SK-N-MC (cell line): ENCODE measurements around the gene POLR2B.

Source experiments
- EZH2 ChIP-seq: fragments of 200-600 bp; sonication (generic); IDR thresholded peaks from one replicate; pipeline ENCODE4 v1.6.1; 2017; ENCODE audit warnings: antibody characterized with exemption
- POLR2AphosphoS5 ChIP-seq: IDR thresholded peaks from 2 replicates; pipeline ENCODE4 v1.6.1; 2012; ENCODE audit warnings: mild to moderate bottlenecking, low read depth, low read length, borderline replicate concordance

DNA sequence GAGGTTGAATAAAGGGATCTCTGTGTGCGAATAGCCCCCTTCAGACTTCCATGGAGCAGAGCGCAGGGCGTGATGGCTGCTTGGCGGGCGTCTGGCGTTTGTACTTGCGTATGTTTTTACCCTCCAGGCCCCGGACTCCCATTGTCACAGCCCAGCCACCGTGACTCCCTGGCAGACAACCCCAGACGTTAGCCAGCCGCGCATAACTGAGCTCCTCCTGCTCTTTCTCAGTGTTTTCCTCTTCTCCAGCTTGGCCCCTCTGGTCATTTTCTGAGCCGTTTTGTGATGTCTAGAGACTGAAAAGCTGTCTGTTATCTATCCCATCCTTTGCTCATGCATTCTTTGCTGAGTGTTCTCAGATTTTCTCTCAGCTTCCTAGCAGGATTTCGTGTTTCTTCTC is 77.2 kb downstream of the POLR2B start:
- no peak for TF ChIP-seq EZH2
- no peak for TF ChIP-seq POLR2AphosphoS5
